CD4-positive, alpha-beta T cell treated with Interleukin-4 for 4 hours (primary cell): ENCODE measurements around the gene OPN1MW2.
"Not testable (repeated sequence)": the region's sequence is repeated elsewhere in the genome, so short reads cannot be mapped to it uniquely, and the experiment has no call there.

Experiments
- DNase-seq: peaks from one replicate; pipeline ENCODE4 v3.0.0-alpha.2; 2020

OPN1MW2 gene

DNA sequence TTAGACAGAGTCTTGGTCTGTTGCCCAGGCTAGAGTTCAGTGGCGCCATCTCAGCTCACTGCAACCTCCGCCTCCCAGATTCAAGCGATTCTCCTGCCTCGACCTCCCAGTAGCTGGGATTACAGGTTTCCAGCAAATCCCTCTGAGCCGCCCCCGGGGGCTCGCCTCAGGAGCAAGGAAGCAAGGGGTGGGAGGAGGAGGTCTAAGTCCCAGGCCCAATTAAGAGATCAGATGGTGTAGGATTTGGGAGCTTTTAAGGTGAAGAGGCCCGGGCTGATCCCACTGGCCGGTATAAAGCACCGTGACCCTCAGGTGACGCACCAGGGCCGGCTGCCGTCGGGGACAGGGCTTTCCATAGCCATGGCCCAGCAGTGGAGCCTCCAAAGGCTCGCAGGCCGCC, at the start of gene OPN1MW2:
Gene OPN1MW2, plus strand, starts transcription at position 301 of the 400 bp plus-strand sequence. Its CDS starts 60 bp downstream, at position 361.
- not testable (repeated sequence) for DNase-seq

DNA sequence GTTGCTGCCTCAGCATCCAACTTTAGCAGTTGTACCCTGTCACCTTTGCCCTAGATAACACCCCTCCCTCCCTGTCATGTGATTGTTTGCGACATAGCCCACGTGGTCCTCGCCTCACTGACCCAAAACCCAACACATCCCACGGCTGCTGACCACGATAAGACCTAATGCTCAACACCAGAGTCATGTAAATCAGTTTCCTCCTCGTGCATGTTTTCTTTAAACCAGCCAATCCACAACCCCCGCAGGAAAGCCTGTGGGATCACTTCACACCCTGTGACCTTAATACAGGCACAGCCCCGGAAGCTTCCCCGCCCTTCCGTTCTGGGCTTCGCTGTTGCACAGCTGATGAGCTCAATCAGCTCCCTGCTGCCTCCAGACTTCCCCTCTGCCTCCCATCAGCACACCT, 47.0 kb upstream of the OPN1MW2 start:
- DNase-seq = not testable (repeated sequence)

DNA sequence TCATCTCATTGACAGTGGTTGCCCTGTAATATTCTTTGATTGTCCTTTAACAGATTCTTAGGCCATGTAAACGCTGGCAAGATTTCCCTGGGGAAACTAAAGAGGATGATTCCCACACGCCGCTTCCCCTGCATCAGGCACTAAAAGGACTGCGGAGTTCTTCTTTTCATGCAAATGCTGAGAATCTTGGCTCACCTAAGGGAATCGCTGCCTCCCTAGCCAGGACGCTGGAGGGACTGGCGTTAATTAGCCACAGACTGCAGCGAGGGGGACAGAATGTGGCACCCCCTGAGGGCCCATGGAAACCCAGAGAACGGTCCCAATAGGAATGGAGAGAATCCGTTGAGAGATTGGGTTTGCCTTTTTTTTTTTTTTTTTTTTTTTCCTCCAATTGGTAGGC, 45.2 kb upstream of the OPN1MW2 start:
- not testable (repeated sequence) for DNase-seq

DNA sequence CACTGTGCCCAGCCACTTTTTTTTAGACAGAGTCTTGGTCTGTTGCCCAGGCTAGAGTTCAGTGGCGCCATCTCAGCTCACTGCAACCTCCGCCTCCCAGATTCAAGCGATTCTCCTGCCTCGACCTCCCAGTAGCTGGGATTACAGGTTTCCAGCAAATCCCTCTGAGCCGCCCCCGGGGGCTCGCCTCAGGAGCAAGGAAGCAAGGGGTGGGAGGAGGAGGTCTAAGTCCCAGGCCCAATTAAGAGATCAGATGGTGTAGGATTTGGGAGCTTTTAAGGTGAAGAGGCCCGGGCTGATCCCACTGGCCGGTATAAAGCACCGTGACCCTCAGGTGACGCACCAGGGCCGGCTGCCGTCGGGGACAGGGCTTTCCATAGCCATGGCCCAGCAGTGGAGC, 37.3 kb upstream of the OPN1MW2 start, which contains the start of gene OPN1MW:
Gene OPN1MW, plus strand, starts transcription at position 301 of the 400 bp plus-strand sequence. Its CDS starts 82 bp downstream, at position 383.
- not testable (repeated sequence) for DNase-seq

DNA sequence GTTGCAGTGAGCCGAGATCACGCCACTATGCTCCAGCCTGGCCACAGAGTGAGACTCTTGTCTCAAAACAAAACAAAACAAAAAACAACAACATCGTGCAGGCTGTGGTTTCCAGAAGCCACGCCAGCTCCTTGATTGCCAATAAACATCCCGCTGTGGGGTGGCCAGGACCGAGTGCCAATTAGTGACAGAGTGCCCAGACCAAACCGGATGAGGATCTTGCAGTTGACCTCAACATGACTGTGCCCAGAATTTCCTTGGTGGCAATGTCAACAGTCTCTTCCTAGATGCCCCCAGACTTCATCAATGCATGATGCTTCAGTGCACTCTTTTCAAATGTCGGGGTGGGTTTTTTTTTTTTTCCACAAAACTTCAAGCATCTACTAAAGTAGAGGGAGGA, 35.8 kb upstream of the OPN1MW2 start:
- DNase-seq = not testable (repeated sequence)

DNA sequence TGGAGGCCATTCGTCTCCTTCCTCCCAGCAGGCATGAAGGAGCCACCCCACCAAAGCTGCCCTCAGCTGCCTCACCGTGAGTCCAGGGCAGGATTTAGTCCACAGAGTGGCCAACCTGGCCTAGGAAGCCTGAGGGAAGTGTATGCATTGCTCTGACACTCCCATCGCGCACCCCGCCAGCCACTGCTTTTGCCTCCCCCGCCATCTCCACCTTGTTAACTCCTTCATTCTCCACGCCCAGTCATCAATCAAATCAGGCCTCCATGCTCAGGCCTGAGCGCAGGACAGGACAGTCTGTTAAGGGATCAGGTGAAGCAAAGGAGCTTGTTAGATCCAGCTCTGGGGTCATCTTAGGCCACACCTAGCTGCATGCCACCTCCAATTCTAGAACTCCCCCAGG, 26.7 kb upstream of the OPN1MW2 start:
- DNase-seq = not testable (repeated sequence)

DNA sequence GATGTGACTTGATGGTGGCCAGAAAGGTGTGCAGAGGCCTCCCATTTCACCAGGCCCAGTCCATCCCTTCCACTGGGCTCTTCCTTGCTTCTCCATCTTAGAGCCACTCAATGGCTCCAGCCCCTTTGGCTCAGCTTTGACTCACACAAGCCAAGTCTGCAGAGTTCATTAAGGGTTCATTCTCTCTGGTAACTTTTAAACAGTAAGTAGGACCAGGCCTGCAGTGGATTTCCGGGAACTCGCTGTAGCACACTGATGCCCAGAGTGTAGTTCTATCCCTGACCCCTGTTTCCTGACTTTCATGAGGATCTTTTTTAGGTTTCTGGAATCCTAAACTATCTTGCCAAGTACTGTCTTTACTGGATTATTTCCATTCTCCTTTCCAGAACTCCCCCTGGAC, 25.2 kb upstream of the OPN1MW2 start:
- not testable (repeated sequence) for DNase-seq

DNA sequence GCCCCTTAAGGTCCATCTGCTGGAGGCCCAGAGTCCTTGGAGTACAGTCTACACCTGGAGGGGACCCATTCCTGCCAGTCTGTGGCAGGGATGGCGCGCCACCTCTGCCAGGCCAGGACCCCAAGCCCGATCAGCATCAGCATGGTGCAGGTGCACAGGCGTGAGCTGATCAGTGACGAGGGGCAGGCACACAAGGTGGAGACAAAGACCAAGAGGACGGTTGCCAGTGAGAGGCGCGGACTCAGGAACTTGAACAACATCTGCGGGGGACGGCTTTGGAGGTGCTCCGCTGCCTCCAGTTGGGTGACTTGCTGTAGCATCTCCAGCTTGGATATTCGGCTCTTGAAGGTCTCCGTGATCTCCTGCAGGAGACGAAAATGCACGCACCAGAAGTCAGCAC, 23.1 kb upstream of the OPN1MW2 start:
- DNase-seq = not testable (repeated sequence)

DNA sequence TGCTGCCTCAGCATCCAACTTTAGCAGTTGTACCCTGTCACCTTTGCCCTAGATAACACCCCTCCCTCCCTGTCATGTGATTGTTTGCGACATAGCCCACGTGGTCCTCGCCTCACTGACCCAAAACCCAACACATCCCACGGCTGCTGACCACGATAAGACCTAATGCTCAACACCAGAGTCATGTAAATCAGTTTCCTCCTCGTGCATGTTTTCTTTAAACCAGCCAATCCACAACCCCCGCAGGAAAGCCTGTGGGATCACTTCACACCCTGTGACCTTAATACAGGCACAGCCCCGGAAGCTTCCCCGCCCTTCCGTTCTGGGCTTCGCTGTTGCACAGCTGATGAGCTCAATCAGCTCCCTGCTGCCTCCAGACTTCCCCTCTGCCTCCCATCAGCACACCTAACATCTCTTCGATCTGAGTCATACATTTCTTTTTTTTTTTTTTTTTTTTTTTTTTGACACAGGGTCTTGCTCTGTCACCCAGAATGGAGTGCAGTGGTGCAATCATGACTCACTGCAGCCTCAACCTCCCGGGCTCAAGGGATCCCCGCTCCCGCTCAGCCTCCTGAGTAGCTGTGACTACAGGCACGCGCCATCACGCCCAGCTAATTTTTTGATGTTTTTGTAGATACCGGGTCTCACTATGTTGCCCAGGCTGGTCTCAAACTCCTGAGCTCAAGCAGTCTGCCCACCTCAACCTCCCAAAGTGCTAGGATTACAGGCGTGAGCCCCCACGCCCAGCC, 9.7 kb upstream of the OPN1MW2 start:
- DNase-seq = not testable (repeated sequence)

DNA sequence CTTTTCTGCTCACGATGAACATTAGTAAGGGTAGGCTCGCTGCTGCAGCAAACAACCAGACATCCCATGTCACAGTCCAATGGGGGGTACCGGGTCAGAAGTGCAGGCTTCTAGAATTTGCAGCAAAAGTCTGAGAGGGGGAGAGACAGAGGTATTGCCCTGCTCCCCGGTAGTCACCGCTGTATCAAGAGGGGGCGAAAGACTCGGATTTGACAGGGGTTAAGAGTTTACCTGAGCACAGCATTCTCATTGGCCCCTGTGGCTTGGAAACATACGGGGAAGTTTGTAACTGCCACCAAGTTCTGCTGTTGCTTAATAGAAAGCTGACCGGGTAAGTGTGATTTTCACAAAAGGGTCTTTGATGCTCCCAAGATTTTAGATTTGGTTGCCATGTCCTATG, 8.5 kb upstream of the OPN1MW2 start:
- not testable (repeated sequence) for DNase-seq

DNA sequence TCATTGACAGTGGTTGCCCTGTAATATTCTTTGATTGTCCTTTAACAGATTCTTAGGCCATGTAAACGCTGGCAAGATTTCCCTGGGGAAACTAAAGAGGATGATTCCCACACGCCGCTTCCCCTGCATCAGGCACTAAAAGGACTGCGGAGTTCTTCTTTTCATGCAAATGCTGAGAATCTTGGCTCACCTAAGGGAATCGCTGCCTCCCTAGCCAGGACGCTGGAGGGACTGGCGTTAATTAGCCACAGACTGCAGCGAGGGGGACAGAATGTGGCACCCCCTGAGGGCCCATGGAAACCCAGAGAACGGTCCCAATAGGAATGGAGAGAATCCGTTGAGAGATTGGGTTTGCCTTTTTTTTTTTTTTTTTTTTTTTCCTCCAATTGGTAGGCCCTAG, 8.1 kb upstream of the OPN1MW2 start:
- not testable (repeated sequence) for DNase-seq

DNA sequence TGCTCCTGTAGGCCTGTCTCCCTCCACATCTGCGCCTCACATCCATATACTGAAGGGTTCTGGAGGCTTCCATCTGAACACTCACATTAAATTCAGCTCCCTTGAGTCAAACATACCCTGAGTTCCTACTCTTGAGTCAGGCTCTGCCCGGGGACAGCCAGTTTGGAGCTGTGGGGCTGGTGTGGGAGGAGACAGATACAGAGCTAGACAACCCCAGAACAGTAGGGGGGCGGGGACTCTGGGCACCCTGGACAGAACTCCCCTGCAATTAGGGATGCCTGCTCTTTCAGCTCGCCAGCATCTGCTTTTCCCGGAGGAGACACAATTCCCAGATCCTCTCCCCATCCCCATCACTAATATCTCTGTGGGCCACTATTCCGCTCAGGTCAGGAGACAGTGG, 5.7 kb downstream of the OPN1MW2 start:
- DNase-seq = not testable (repeated sequence)

DNA sequence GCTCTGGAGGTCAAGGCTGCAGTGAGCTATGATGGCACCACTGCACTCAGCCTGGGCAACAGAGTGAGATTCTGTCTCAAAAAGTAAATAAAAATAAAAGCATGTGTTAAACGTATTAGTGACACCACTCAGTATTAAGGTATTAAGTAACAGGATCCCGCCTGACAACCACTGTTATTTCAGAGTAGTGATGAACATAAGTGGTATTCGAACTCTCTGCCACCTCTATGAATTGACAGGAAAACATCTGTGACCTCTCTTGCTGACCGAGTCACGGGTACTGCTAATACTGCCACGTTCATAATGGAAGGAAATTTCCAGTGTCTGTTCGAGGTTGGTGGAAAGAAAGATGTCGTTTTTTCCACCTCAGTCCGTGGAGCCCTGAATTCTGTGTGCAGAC, 7.2 kb downstream of the OPN1MW2 start:
- DNase-seq = not testable (repeated sequence)

DNA sequence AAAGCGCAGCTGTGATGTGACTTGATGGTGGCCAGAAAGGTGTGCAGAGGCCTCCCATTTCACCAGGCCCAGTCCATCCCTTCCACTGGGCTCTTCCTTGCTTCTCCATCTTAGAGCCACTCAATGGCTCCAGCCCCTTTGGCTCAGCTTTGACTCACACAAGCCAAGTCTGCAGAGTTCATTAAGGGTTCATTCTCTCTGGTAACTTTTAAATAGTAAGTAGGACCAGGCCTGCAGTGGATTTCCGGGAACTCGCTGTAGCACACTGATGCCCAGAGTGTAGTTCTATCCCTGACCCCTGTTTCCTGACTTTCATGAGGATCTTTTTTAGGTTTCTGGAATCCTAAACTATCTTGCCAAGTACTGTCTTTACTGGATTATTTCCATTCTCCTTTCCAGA, 11.9 kb downstream of the OPN1MW2 start:
- DNase-seq = not testable (repeated sequence)

DNA sequence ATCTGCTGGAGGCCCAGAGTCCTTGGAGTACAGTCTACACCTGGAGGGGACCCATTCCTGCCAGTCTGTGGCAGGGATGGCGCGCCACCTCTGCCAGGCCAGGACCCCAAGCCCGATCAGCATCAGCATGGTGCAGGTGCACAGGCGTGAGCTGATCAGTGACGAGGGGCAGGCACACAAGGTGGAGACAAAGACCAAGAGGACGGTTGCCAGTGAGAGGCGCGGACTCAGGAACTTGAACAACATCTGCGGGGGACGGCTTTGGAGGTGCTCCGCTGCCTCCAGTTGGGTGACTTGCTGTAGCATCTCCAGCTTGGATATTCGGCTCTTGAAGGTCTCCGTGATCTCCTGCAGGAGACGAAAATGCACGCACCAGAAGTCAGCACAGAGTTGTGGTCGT, 14.1 kb downstream of the OPN1MW2 start:
- not testable (repeated sequence) for DNase-seq

DNA sequence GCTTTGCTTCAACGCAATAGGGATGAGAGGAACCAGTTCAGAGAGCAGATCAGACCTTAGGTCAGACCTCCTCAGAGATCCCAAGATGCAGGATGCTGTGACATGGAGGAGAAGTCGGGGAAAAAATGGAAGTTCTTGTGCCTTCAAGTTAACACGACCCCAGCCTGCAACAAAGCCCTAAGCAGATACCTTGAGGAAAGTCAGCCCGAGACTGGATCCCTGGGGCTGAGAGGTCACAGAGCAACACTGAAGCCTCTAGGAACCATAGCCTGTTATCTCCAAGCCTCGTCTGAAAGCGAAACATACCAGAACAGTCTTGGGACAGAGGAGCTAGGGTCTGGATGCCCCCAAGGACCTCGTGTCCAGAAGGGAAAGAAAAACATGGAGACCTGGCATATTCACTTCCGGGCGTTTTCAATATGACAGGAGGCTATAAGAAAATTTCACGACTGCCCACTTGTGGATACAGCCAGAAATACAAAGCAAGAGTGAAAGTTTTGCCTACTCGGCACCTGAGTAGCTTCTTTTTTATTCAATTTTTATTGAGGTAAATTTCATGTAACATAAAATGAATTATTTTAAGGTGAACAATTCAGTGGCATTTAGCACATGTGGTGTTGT, 19.5 kb downstream of the OPN1MW2 start:
- not testable (repeated sequence) for DNase-seq

DNA sequence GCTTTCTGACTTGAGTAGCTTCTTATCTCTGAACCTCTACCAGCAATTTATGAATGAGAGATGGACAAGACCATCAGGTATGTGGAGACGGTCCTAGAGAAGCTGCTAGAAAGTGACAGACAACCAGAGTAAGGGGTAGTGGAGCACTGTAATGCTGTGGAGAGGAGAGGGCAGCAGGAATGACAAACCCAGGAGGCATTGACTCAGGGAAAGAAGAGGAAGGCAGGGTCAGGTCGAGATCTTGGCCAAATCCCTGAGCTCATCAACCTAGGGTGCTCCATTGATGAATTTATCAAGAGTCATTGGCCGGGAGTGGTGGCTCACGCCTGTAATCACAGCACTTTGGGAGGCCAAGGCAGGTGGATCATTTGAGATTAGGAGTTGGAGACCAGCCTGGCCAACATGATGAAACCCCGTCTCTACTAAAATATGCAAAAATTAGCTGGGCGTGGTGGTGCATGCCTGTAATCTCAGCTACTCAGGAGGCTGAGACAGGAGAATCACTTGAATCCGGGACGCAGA, 20.5 kb downstream of the OPN1MW2 start:
- not testable (repeated sequence) for DNase-seq

DNA sequence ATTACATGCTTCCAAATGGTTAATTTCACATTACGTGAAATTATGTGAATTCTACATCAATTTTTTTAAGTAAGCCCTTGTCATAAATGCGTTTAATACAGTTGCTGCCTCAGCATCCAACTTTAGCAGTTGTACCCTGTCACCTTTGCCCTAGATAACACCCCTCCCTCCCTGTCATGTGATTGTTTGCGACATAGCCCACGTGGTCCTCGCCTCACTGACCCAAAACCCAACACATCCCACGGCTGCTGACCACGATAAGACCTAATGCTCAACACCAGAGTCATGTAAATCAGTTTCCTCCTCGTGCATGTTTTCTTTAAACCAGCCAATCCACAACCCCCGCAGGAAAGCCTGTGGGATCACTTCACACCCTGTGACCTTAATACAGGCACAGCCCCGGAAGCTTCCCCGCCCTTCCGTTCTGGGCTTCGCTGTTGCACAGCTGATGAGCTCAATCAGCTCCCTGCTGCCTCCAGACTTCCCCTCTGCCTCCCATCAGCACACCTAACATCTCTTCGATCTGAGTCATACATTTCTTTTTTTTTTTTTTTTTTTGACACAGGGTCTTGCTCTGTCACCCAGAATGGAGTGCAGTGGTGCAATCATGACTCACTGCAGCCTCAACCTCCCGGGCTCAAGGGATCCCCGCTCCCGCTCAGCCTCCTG, 28.0 kb downstream of the OPN1MW2 start:
- not testable (repeated sequence) for DNase-seq

DNA sequence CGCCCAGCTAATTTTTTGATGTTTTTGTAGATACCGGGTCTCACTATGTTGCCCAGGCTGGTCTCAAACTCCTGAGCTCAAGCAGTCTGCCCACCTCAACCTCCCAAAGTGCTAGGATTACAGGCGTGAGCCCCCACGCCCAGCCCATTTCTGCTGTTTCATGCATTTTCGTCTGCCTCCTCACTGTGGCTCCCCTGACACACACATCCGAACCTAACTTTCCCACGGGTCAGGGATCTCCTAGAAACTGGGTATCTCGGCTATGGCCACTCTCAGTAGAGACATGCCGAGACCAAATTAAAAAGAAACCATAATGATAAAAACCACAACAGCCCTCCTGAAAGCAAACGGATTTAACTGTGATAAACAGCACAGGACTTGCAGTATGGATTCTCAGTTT, 28.5 kb downstream of the OPN1MW2 start:
- not testable (repeated sequence) for DNase-seq

DNA sequence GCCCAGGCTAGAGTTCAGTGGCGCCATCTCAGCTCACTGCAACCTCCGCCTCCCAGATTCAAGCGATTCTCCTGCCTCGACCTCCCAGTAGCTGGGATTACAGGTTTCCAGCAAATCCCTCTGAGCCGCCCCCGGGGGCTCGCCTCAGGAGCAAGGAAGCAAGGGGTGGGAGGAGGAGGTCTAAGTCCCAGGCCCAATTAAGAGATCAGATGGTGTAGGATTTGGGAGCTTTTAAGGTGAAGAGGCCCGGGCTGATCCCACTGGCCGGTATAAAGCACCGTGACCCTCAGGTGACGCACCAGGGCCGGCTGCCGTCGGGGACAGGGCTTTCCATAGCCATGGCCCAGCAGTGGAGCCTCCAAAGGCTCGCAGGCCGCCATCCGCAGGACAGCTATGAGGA, 37.7 kb downstream of the OPN1MW2 start, which contains the start of gene OPN1MW3:
Gene OPN1MW3, plus strand, starts transcription at position 301 of the 400 bp plus-strand sequence. Its CDS starts 38 bp downstream, at position 339.
- not testable (repeated sequence) for DNase-seq

DNA sequence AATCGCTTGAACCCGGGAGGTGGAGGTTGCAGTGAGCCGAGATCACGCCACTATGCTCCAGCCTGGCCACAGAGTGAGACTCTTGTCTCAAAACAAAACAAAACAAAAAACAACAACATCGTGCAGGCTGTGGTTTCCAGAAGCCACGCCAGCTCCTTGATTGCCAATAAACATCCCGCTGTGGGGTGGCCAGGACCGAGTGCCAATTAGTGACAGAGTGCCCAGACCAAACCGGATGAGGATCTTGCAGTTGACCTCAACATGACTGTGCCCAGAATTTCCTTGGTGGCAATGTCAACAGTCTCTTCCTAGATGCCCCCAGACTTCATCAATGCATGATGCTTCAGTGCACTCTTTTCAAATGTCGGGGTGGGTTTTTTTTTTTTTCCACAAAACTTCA, 39.2 kb downstream of the OPN1MW2 start:
- DNase-seq = not testable (repeated sequence)

DNA sequence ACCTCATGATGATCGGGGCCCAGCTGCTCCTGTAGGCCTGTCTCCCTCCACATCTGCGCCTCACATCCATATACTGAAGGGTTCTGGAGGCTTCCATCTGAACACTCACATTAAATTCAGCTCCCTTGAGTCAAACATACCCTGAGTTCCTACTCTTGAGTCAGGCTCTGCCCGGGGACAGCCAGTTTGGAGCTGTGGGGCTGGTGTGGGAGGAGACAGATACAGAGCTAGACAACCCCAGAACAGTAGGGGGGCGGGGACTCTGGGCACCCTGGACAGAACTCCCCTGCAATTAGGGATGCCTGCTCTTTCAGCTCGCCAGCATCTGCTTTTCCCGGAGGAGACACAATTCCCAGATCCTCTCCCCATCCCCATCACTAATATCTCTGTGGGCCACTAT, 43.5 kb downstream of the OPN1MW2 start:
- DNase-seq = not testable (repeated sequence)

DNA sequence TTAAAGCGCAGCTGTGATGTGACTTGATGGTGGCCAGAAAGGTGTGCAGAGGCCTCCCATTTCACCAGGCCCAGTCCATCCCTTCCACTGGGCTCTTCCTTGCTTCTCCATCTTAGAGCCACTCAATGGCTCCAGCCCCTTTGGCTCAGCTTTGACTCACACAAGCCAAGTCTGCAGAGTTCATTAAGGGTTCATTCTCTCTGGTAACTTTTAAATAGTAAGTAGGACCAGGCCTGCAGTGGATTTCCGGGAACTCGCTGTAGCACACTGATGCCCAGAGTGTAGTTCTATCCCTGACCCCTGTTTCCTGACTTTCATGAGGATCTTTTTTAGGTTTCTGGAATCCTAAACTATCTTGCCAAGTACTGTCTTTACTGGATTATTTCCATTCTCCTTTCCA, 49.7 kb downstream of the OPN1MW2 start:
- DNase-seq = not testable (repeated sequence)
